HG02759 (cell line): ENCODE data around the gene SDCBP2.

Experiments
- ATAC-seq: cut with Tn5 transposase; IDR thresholded peaks from one replicate; pipeline ENCODE4 v1.9.1; 2021; ENCODE audit warnings: mild to moderate bottlenecking, moderate library complexity; ENCODE audit not compliant: unreplicated experiment

The SDCBP2 gene

GRCh38 chr20:1278993-1279392, 49.9 kb downstream of the SDCBP2 start:
- ATAC-seq: no peak

GRCh38 chr20:1277529-1278322, 51.2 kb downstream of the SDCBP2 start:
- no peak for ATAC-seq

GRCh38 chr20:1275919-1276318, 53.0 kb downstream of the SDCBP2 start:
- no peak for ATAC-seq

- ATAC-seq: no peak
Observed at GRCh38 chr20:1274485-1275311, 54.2 kb downstream of the SDCBP2 start.

- ATAC-seq: no peak
Observed at GRCh38 chr20:1273366-1273765, 55.6 kb downstream of the SDCBP2 start.

- ATAC-seq: no peak
Observed at GRCh38 chr20:1272368-1273100, 56.4 kb downstream of the SDCBP2 start.

GRCh38 chr20:1269850-1270249, 59.1 kb downstream of the SDCBP2 start:
- no peak for ATAC-seq

GRCh38 chr20:1269235-1269634, 59.7 kb downstream of the SDCBP2 start:
- no peak for ATAC-seq

- ATAC-seq: no peak
Observed at GRCh38 chr20:1267809-1268374, 61.0 kb downstream of the SDCBP2 start.

GRCh38 chr20:1267161-1267560, 61.8 kb downstream of the SDCBP2 start:
- no peak for ATAC-seq

GRCh38 chr20:1266167-1266973, 62.6 kb downstream of the SDCBP2 start, which contains the start of gene SNPH:
Gene SNPH (plus strand): TSS chr20:1266294. CDS start chr20:1296240, 29,946 bp downstream.
- peak; percentile 79 for ATAC-seq

GRCh38 chr20:1265916-1266166, 63.1 kb downstream of the SDCBP2 start:
- no peak for ATAC-seq

GRCh38 chr20:1265226-1265915, 63.6 kb downstream of the SDCBP2 start:
- ATAC-seq: no peak

- no peak for ATAC-seq
Observed at GRCh38 chr20:1264727-1265126, 64.2 kb downstream of the SDCBP2 start.

- ATAC-seq: no peak
Observed at GRCh38 chr20:1263853-1264252, 65.1 kb downstream of the SDCBP2 start.
